KMS-11 (cell line): ENCODE measurements around the gene CCDC15.

Experiments
- H2AFZ ChIP-seq: fragments of 200-600 bp; sonication (generic); 2 replicates; pipeline ENCODE4 v1.6.1; 2016; ENCODE audit warnings: antibody characterized with exemption, mixed run types, low read depth
- H3K27ac ChIP-seq: fragments of 200-600 bp; sonication (generic); 2 replicates; pipeline ENCODE4 v1.6.1; 2016; ENCODE audit warnings: mild to moderate bottlenecking, mixed run types
- H3K27me3 ChIP-seq: fragments of 200-600 bp; sonication (generic); 2 replicates; pipeline ENCODE4 v1.6.1; 2017; ENCODE audit warnings: mild to moderate bottlenecking, low read depth, mixed run types, moderate library complexity; ENCODE audit not compliant: insufficient read depth
- H3K36me3 ChIP-seq: fragments of 200-600 bp; sonication (generic); 2 replicates; pipeline ENCODE4 v1.6.1; 2017; ENCODE audit warnings: mild to moderate bottlenecking, mixed run types; ENCODE audit not compliant: insufficient read depth
- H3K4me1 ChIP-seq: fragments of 200-600 bp; sonication (generic); 2 replicates; pipeline ENCODE4 v1.6.1; 2016; ENCODE audit warnings: mild to moderate bottlenecking, low read depth, mixed run types; ENCODE audit not compliant: poor library complexity, severe bottlenecking
- H3K4me2 ChIP-seq: fragments of 200-600 bp; sonication (generic); 2 replicates; pipeline ENCODE4 v1.7.0; 2016; ENCODE audit warnings: mild to moderate bottlenecking, mixed run types
- H3K4me3 ChIP-seq: fragments of 200-600 bp; sonication (generic); IDR thresholded peaks from 2 replicates; pipeline ENCODE4 v1.6.1; 2017; ENCODE audit warnings: low read depth, low read length, mixed read lengths; ENCODE audit not compliant: insufficient read depth
- H3K79me2 ChIP-seq: fragments of 200-600 bp; sonication (generic); 2 replicates; pipeline ENCODE4 v1.6.1; 2016; ENCODE audit warnings: low read depth, mixed run types; ENCODE audit not compliant: insufficient read depth
- H3K9ac ChIP-seq: fragments of 200-600 bp; sonication (generic); 2 replicates; pipeline ENCODE4 v1.6.1; 2016; ENCODE audit warnings: mild to moderate bottlenecking, mixed run types
- H4K20me1 ChIP-seq: fragments of 200-600 bp; sonication (generic); 2 replicates; pipeline ENCODE4 v1.6.1; 2016; ENCODE audit warnings: mild to moderate bottlenecking, mixed run types; ENCODE audit not compliant: insufficient read depth
- TF ChIP-seq, protein P1 (sequence below): fragments of 200-600 bp; sonication (generic); conservative IDR thresholded peaks from 2 replicates; pipeline ENCODE4 v1.6.1; 2017; ENCODE audit warnings: low read depth, mild to moderate bottlenecking, antibody characterized with exemption, low read length, moderate library complexity, mixed read lengths

Gene CCDC15

DNA sequence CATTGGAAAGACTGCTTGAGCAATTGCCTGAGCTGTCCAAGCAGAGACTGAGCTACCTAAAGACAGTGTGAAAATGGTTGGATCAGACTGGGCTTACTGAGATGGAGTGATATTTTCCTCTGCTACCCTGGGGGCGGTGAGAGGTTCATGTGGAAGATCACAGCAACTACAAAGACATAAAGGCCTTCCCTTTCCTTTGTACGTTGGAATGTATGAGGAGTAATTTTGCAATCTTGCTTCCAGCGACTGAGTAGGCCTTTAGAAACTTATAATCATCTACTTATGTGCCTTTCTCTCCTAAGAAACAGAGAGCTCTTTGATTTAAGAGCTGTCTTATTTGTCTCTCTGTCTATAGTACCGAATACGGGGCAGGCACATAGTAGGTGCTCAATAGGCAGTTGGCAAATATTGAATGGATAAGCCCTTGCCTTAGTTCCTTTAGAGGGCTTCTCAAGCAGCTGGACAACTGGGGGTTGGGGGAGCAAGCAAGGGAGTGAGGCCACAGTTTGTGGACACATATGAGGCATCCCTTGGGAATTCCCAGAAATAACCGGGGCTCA, 15.7 kb upstream of the CCDC15 start:
- Histone ChIP-seq H4K20me1 (no peaks in the 10 kb centered on the region), H3K4me2 (no peak overlapping the region), H2AFZ (no peak overlapping the region), H3K4me3 (no peak overlapping the region), H3K9ac (no peak overlapping the region), H3K36me3 (no peaks in the 10 kb centered on the region), H3K4me1 (no peaks in the 10 kb centered on the region), H3K79me2 (no peaks in the 10 kb centered on the region), H3K27ac (no peak overlapping the region), H3K27me3 (no peaks in the 10 kb centered on the region)
- TF ChIP-seq, protein P1, sequence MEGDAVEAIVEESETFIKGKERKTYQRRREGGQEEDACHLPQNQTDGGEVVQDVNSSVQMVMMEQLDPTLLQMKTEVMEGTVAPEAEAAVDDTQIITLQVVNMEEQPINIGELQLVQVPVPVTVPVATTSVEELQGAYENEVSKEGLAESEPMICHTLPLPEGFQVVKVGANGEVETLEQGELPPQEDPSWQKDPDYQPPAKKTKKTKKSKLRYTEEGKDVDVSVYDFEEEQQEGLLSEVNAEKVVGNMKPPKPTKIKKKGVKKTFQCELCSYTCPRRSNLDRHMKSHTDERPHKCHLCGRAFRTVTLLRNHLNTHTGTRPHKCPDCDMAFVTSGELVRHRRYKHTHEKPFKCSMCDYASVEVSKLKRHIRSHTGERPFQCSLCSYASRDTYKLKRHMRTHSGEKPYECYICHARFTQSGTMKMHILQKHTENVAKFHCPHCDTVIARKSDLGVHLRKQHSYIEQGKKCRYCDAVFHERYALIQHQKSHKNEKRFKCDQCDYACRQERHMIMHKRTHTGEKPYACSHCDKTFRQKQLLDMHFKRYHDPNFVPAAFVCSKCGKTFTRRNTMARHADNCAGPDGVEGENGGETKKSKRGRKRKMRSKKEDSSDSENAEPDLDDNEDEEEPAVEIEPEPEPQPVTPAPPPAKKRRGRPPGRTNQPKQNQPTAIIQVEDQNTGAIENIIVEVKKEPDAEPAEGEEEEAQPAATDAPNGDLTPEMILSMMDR, result no peak

DNA sequence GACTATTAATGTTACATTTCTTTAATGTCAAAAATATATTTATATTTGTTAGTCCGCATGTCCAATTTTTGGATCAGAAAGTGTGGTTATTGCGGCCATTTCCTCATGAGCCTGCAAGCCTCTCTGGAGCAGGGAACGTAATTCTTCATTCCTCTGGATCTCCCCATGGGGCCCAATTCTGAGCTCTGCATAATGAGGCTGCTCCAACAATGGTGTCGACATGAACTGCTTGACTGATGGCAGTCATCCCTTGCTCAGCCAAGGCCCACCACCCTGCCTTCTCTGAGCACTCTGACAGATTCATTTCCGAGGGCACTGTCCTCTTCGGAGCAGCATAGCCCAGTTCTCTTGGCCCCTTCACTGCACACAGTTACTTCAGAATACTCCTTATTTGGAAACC, 15.0 kb upstream of the CCDC15 start:
- Histone ChIP-seq H3K27me3 (no peaks in the 10 kb centered on the region), H3K36me3 (no peaks in the 10 kb centered on the region), H3K4me1 (no peaks in the 10 kb centered on the region), H3K4me2 (no peak overlapping the region), H3K9ac (no peak overlapping the region), H3K27ac (no peak overlapping the region), H4K20me1 (no peaks in the 10 kb centered on the region), H2AFZ (no peak overlapping the region), H3K79me2 (no peaks in the 10 kb centered on the region), H3K4me3 (no peak overlapping the region)
- TF ChIP-seq, protein P1, result no peak

DNA sequence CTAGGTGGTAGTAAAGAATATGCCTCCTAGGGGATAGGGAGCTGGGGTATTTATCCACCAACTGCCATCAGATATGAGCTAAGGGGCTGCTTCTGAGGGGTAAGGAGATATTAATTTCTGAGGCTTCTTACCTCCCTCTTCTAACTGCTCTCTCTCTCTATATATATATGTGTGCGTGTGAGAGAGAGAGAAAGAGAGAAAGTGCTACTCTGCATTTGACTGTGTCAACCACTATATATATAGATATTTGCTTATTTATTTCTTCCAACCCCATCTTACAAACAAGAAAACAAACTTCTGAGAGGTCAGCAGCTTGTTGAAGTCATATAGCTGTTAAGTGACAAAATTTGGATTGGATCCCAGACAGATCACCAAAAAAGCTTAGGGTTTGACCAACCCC, 12.3 kb upstream of the CCDC15 start:
- H3K4me2 ChIP-seq, result no peak overlapping the region
- H3K27ac ChIP-seq, result no peak overlapping the region
- H3K9ac ChIP-seq, result no peak overlapping the region
- TF ChIP-seq, protein P1, result no peak
- no peaks in the 10 kb centered on the region for H3K79me2 ChIP-seq
- no peaks in the 10 kb centered on the region for H3K36me3 ChIP-seq
- H2AFZ ChIP-seq, result no peak overlapping the region
- H4K20me1 ChIP-seq, result no peaks in the 10 kb centered on the region
- H3K27me3 ChIP-seq, result no peaks in the 10 kb centered on the region
- H3K4me3 ChIP-seq, result no peak overlapping the region
- H3K4me1 ChIP-seq, result no peaks in the 10 kb centered on the region

DNA sequence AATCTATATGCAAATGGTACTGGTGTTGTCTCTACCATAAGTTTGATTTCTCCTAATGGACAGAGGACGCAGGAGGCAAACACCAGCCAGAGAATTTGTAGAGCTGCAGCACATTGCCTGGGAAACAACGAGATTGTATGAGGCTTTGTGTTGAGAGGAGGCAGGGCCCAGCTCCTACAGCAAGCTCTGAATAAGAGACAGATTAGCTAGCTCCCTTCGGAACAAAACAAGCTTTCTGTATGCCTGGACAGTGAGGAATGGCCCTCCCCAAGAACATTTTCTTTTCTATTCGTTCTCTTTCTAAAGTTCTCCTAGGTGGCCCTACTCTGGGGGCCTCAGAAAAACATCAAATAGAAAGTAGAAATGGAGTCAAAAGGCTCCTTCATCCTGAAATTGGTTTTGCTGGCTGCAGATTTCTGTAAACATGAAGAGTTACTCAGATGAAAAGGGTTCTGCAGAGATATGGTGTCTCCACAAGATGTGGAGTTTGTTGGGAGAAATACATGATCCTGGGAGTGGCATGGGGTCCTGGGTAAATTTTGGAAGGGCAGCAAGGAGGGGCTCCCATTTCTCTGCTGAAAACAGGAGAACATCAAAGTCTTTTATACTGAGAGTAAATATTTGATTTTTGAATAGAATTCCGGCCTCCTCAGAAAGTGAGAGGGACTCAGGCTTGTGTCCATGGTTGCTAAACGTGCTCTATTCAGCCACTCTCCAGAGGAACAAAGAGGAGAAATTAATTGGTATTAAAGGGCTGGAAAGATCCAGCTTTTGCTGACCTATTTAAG, 11.3 kb upstream of the CCDC15 start:
- no peak overlapping the region for H3K4me2 ChIP-seq
- no peak overlapping the region for H3K4me3 ChIP-seq
- TF ChIP-seq, protein P1, result no peak
- H3K27ac ChIP-seq, result no peak overlapping the region
- H3K27me3 ChIP-seq, result no peaks in the 10 kb centered on the region
- no peaks in the 10 kb centered on the region for H3K79me2 ChIP-seq
- no peaks in the 10 kb centered on the region for H4K20me1 ChIP-seq
- no peak overlapping the region for H3K9ac ChIP-seq
- H3K36me3 ChIP-seq, result no peaks in the 10 kb centered on the region
- no peak overlapping the region for H2AFZ ChIP-seq
- no peaks in the 10 kb centered on the region for H3K4me1 ChIP-seq
